Measurements from ENCODE around the gene RO60.

DNA sequence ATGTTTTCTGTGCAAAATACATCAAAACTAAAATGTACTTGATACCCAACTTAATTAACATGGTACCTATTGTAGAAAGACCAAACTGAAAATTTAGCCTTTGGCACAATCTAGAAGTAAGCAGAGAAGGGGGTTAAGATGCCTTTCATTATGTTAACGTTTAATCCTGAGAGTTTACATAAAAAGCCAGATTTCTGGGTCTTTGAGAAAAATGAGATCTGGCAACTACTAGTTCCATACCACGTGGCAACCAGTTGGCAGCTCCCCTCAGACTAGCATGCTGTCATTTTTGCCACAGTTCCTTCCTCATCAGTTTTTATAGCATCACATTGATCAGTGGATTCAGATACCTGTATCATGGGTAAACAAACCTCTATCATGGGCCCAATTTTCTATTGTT, 1.5 kb downstream of the RO60 start:
- TF ChIP-seq, protein P1, sequence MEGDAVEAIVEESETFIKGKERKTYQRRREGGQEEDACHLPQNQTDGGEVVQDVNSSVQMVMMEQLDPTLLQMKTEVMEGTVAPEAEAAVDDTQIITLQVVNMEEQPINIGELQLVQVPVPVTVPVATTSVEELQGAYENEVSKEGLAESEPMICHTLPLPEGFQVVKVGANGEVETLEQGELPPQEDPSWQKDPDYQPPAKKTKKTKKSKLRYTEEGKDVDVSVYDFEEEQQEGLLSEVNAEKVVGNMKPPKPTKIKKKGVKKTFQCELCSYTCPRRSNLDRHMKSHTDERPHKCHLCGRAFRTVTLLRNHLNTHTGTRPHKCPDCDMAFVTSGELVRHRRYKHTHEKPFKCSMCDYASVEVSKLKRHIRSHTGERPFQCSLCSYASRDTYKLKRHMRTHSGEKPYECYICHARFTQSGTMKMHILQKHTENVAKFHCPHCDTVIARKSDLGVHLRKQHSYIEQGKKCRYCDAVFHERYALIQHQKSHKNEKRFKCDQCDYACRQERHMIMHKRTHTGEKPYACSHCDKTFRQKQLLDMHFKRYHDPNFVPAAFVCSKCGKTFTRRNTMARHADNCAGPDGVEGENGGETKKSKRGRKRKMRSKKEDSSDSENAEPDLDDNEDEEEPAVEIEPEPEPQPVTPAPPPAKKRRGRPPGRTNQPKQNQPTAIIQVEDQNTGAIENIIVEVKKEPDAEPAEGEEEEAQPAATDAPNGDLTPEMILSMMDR (conservative IDR thresholded peaks at IDR 0.05; ENCODE audit: low read depth, low read length): no peak
- TF ChIP-seq RFX5 (IDR thresholded peaks at IDR 0.05; ENCODE audit: low read depth, low read length): no peak
- no peak for TF ChIP-seq BHLHE40 (IDR thresholded peaks at IDR 0.05; ENCODE audit: low read depth, low read length)
- no peak for TF ChIP-seq POLR2A (IDR thresholded peaks at IDR 0.05; ENCODE audit: low read depth, low read length)
- no peak for TF ChIP-seq MAFK (IDR thresholded peaks at IDR 0.05; ENCODE audit: low read depth, low read length)
- no peak for TF ChIP-seq MAZ (IDR thresholded peaks at IDR 0.05; ENCODE audit: borderline replicate concordance, low read depth, low read length)
- TF ChIP-seq MXI1 (IDR thresholded peaks at IDR 0.05; ENCODE audit: borderline replicate concordance, low read depth, low read length): peak; percentile 84; the same call in 1 of the 2 replicates
- peak; percentile 46; the same call in 1 of the 2 replicates for TF ChIP-seq USF2 (IDR thresholded peaks at IDR 0.05; ENCODE audit: low read depth, low read length)
- TF ChIP-seq NFE2L2 (IDR thresholded peaks at IDR 0.05; ENCODE audit: low read depth, low read length): no peak
- no peak for TF ChIP-seq SMC3 (IDR thresholded peaks at IDR 0.05; ENCODE audit: low read depth, low read length)
